ENCODE results near the gene AKAP13.

The AKAP13 gene

DNA sequence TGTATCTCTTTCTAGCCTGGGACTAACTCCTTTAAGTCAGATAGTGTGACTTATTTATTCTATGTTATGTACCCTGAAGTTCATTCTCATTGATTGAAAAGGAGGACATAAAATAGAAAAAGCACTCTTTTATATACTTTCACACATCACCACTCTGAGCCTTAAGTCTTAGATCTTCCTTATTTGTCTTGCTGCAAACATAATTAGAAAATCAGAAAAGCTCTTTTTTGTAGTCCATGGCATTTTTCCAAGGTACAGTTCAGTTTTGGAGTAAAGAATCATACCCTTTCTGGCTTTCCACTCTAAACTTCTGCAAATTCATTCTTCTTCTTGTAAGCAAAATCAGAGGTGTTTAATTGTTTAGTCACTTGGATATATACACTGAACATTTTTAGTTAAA lies 75.5 kb downstream of the AKAP13 start:
- no peak for DNase-seq (ENCODE audit: low read depth)
- H3K36me3 ChIP-seq (ENCODE audit: control insufficient read depth, insufficient read depth, low read length, severe bottlenecking): no peaks in the 10 kb centered on the region
- no peaks in the 10 kb centered on the region for H3K27me3 ChIP-seq (replicated peaks; ENCODE audit: control insufficient read depth, insufficient read depth, low read length)
- H3K4me1 ChIP-seq (ENCODE audit: control insufficient read depth, insufficient read depth, low read length): no peaks in the 10 kb centered on the region
- H3K9me3 ChIP-seq (ENCODE audit: control insufficient read depth, low read length): peaks cover 4% of the 10 kb centered on the region
- H3K9ac ChIP-seq (ENCODE audit: low read length): no peak overlapping the region
- H3K4me3 ChIP-seq (ENCODE audit: low read length): no peak overlapping the region

GRCh38 chr15:85456798-85457197 lies 76.4 kb downstream of the AKAP13 start:
- Histone ChIP-seq H3K4me1 (ENCODE audit: control insufficient read depth, insufficient read depth, low read length) (no peaks in the 10 kb centered on the region), H3K4me3 (ENCODE audit: low read length) (no peak overlapping the region), H3K27me3 (replicated peaks; ENCODE audit: control insufficient read depth, insufficient read depth, low read length) (no peaks in the 10 kb centered on the region), H3K36me3 (ENCODE audit: control insufficient read depth, insufficient read depth, low read length, severe bottlenecking) (no peaks in the 10 kb centered on the region), H3K9me3 (ENCODE audit: control insufficient read depth, low read length) (no peaks in the 10 kb centered on the region), H3K9ac (ENCODE audit: low read length) (no peak overlapping the region)
- DNase-seq (ENCODE audit: low read depth): no peak

GRCh38 chr15:85457392-85457968 lies 77.1 kb downstream of the AKAP13 start:
- H3K36me3 ChIP-seq (ENCODE audit: control insufficient read depth, insufficient read depth, low read length, severe bottlenecking): no peaks in the 10 kb centered on the region
- H3K4me1 ChIP-seq (ENCODE audit: control insufficient read depth, insufficient read depth, low read length): no peaks in the 10 kb centered on the region
- no peak overlapping the region for H3K4me3 ChIP-seq (ENCODE audit: low read length)
- H3K9me3 ChIP-seq (ENCODE audit: control insufficient read depth, low read length): no peaks in the 10 kb centered on the region
- no peak for DNase-seq (ENCODE audit: low read depth)
- no peak overlapping the region for H3K9ac ChIP-seq (ENCODE audit: low read length)
- no peaks in the 10 kb centered on the region for H3K27me3 ChIP-seq (replicated peaks; ENCODE audit: control insufficient read depth, insufficient read depth, low read length)

GRCh38 chr15:85458764-85459163 lies 78.4 kb downstream of the AKAP13 start:
- Histone ChIP-seq H3K36me3 (ENCODE audit: control insufficient read depth, insufficient read depth, low read length, severe bottlenecking) (no peaks in the 10 kb centered on the region), H3K9me3 (ENCODE audit: control insufficient read depth, low read length) (no peaks in the 10 kb centered on the region), H3K4me1 (ENCODE audit: control insufficient read depth, insufficient read depth, low read length) (no peaks in the 10 kb centered on the region), H3K27me3 (replicated peaks; ENCODE audit: control insufficient read depth, insufficient read depth, low read length) (no peaks in the 10 kb centered on the region), H3K4me3 (ENCODE audit: low read length) (no peak overlapping the region), H3K9ac (ENCODE audit: low read length) (no peak overlapping the region)
- no peak for DNase-seq (ENCODE audit: low read depth)

DNA sequence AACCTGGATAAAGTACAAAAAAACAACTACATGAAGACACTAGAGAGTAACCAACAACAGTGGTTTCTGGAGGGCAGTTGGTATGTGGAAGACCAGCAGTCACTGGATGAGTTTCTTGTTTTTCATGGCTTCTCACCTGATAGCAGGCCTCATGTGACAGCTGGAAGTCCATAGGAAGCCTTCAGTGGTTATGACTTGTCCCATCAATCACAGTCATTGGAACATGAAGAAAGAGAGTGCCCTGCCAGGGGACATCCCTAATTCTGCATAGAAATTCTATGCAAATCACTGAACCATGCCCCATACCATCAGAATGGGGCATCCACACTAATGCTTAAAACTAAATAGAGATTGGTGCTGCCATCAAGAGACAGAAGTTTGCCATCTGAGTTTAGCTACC lies 81.6 kb downstream of the AKAP13 start:
- Histone ChIP-seq H3K36me3 (ENCODE audit: control insufficient read depth, insufficient read depth, low read length, severe bottlenecking) (no peaks in the 10 kb centered on the region), H3K4me1 (ENCODE audit: control insufficient read depth, insufficient read depth, low read length) (no peaks in the 10 kb centered on the region), H3K9me3 (ENCODE audit: control insufficient read depth, low read length) (no peaks in the 10 kb centered on the region), H3K4me3 (ENCODE audit: low read length) (no peak overlapping the region), H3K27me3 (replicated peaks; ENCODE audit: control insufficient read depth, insufficient read depth, low read length) (no peaks in the 10 kb centered on the region), H3K9ac (ENCODE audit: low read length) (no peak overlapping the region)
- no peak for DNase-seq (ENCODE audit: low read depth)

- no peaks in the 10 kb centered on the region for H3K27me3 ChIP-seq (replicated peaks; ENCODE audit: control insufficient read depth, insufficient read depth, low read length)
- H3K4me3 ChIP-seq (ENCODE audit: low read length): no peak overlapping the region
- H3K36me3 ChIP-seq (ENCODE audit: control insufficient read depth, insufficient read depth, low read length, severe bottlenecking): no peaks in the 10 kb centered on the region
- DNase-seq (ENCODE audit: low read depth): no peak
- no peaks in the 10 kb centered on the region for H3K4me1 ChIP-seq (ENCODE audit: control insufficient read depth, insufficient read depth, low read length)
- H3K9ac ChIP-seq (ENCODE audit: low read length): no peak overlapping the region
- no peaks in the 10 kb centered on the region for H3K9me3 ChIP-seq (ENCODE audit: control insufficient read depth, low read length)
Observed at GRCh38 chr15:85463276-85463892, 83.0 kb downstream of the AKAP13 start.

GRCh38 chr15:85463976-85464375 lies 83.6 kb downstream of the AKAP13 start:
- H3K9ac ChIP-seq (ENCODE audit: low read length): no peak overlapping the region
- H3K4me3 ChIP-seq (ENCODE audit: low read length): no peak overlapping the region

DNA sequence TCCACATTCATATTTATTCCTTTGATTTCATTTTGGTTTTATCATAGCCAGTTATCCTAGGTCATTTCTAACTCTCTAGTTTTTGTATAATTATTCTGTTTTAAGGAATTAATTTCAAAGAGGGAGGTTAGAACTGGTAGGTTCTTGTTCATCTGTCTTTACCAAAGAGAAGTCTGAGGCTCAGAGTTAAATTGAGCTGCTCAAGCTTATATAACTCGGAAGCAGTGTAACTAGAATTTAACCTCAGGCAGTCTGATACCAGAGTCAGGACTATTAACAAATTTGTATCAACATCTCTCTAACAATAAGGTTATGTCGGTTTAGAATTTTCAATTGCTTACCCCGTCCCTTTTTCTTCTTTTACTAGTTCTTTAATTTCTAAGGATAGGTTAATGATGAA lies 84.1 kb downstream of the AKAP13 start:
- Histone ChIP-seq H3K36me3 (ENCODE audit: control insufficient read depth, insufficient read depth, low read length, severe bottlenecking) (no peaks in the 10 kb centered on the region), H3K4me3 (ENCODE audit: low read length) (no peak overlapping the region), H3K9me3 (ENCODE audit: control insufficient read depth, low read length) (no peaks in the 10 kb centered on the region), H3K27me3 (replicated peaks; ENCODE audit: control insufficient read depth, insufficient read depth, low read length) (no peaks in the 10 kb centered on the region), H3K9ac (ENCODE audit: low read length) (no peak overlapping the region), H3K4me1 (ENCODE audit: control insufficient read depth, insufficient read depth, low read length) (no peaks in the 10 kb centered on the region)
- DNase-seq (ENCODE audit: low read depth): no peak

More at GRCh38 chr15:85463976-85464375, 83.6 kb downstream of the AKAP13 start:
- Histone ChIP-seq H3K36me3 (ENCODE audit: control insufficient read depth, insufficient read depth, low read length, severe bottlenecking) (no peaks in the 10 kb centered on the region), H3K27me3 (replicated peaks; ENCODE audit: control insufficient read depth, insufficient read depth, low read length) (no peaks in the 10 kb centered on the region), H3K4me1 (ENCODE audit: control insufficient read depth, insufficient read depth, low read length) (no peaks in the 10 kb centered on the region), H3K9me3 (ENCODE audit: control insufficient read depth, low read length) (no peaks in the 10 kb centered on the region)
- DNase-seq (ENCODE audit: low read depth): no peak

DNA sequence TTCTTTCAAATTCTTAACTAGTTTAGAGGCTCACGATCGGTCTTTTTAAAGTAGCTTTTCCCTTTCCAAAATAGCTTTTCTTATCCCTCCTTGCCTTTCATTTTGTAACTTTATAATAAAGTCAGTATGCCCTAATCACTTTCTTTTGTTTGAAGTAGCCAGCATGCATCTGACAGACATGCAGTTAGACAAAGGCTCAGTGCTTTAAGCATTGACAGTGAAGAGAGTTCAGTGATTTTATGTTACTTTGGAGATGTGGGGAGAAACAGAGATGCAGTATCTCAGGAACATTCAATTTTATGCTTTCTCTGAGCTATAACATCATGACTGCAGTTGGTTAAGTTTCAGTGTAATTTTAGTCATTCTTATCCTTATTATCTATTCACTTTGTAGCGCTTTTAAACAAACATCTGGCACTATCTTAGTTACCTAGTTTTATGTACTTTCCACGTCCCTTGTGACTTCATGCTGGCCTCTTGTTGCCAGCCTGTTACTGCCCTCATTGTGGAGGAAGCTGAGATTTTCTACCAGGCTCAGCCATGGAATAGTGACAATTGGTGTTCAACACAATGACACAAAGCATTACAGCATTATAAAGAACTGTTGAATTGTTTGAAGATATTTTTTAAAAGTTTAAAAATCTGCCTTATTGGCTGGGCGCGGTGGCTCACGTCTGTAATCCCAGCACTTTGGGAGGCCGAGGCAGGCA lies 90.3 kb downstream of the AKAP13 start:
- DNase-seq (ENCODE audit: low read depth): no peak
- Histone ChIP-seq H3K4me3 (ENCODE audit: low read length) (no peak overlapping the region), H3K36me3 (ENCODE audit: control insufficient read depth, insufficient read depth, low read length, severe bottlenecking) (no peaks in the 10 kb centered on the region), H3K27me3 (replicated peaks; ENCODE audit: control insufficient read depth, insufficient read depth, low read length) (no peaks in the 10 kb centered on the region), H3K9me3 (ENCODE audit: control insufficient read depth, low read length) (no peaks in the 10 kb centered on the region), H3K4me1 (ENCODE audit: control insufficient read depth, insufficient read depth, low read length) (peaks cover 23% of the 10 kb centered on the region), H3K9ac (ENCODE audit: low read length) (no peak overlapping the region)

DNA sequence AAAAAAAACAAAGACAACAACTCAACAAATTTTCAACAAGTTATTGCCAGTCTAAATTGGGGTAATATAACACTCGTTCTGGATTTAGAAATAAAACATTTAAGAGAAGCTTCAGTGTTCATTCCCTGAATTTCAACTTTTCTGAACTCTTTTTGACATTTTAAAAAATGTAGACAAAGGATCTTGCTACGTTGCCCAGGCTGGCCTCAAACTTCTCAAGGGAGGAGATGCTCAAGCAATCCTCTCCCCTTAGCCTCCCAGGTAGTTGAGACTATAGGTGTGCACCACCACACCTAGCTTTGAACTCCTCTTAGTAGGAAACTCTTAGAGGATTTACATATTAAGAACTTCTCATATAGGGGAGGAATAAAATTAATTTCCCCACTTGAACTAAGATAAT lies 91.9 kb downstream of the AKAP13 start:
- Histone ChIP-seq H3K4me3 (ENCODE audit: low read length) (no peak overlapping the region), H3K9ac (ENCODE audit: low read length) (no peak overlapping the region), H3K4me1 (ENCODE audit: control insufficient read depth, insufficient read depth, low read length) (peaks cover 25% of the 10 kb centered on the region), H3K9me3 (ENCODE audit: control insufficient read depth, low read length) (no peaks in the 10 kb centered on the region), H3K36me3 (ENCODE audit: control insufficient read depth, insufficient read depth, low read length, severe bottlenecking) (no peaks in the 10 kb centered on the region), H3K27me3 (replicated peaks; ENCODE audit: control insufficient read depth, insufficient read depth, low read length) (no peaks in the 10 kb centered on the region)
- DNase-seq (ENCODE audit: low read depth): no peak

GRCh38 chr15:85473455-85473854 lies 93.1 kb downstream of the AKAP13 start:
- DNase-seq (ENCODE audit: low read depth): peak; percentile 67
- Histone ChIP-seq H3K4me3 (ENCODE audit: low read length) (no peak overlapping the region), H3K9me3 (ENCODE audit: control insufficient read depth, low read length) (no peaks in the 10 kb centered on the region), H3K27me3 (replicated peaks; ENCODE audit: control insufficient read depth, insufficient read depth, low read length) (no peaks in the 10 kb centered on the region), H3K36me3 (ENCODE audit: control insufficient read depth, insufficient read depth, low read length, severe bottlenecking) (no peaks in the 10 kb centered on the region), H3K9ac (ENCODE audit: low read length) (no peak overlapping the region), H3K4me1 (ENCODE audit: control insufficient read depth, insufficient read depth, low read length) (peaks cover 26% of the 10 kb centered on the region)
